NCI-H1105 treated with DMSO at 0.1 percent for 48 hours (cell line): ENCODE data around the gene SLC6A16.
"Not testable (repeated sequence)": the region's sequence is repeated elsewhere in the genome, so short reads cannot be mapped to it uniquely, and the experiment has no call there.

Experiments
- DNase-seq: peaks from one replicate; lab custom pipeline; 2025; lab: John Stamatoyannopoulos, UW

SLC6A16 gene

DNA sequence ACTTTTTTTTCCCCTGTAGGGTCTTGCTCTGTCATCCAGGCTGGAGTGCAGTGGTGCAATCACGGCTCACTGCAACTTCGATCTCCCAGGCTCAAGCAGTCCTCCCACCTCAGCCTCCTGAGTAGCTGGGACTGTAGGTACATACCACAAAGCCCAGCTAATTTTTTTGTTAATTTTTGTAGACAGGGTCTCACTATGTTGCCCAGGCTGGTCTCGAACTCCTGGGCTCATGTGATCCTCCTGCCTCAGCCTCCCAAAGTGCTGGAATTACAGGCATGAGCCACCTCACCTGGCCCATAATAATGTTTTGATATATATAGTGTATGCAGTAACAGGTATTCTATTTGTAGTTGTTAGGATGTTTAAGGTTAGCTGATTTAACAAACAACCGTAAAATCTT lies 6.2 kb upstream of the SLC6A16 start:
- DNase-seq, result not testable (repeated sequence)

DNA sequence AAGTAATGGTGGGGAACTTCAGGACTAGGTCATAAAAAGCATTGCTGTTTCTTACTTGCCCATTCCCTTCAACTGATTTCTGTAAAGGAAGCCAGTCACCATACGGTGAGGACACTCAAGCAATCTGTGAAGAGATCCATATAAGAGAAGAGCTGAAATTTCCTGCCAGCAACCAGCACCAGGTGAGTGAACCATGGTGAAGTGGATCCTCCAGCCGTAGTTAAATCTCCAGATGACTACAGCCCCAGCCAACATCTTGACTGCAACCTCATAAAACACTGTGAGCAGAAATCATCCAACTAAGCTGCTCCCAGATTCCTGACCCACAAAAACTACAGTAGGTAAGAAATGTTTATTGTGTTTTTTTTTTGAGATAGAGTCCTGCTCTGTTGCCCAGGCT lies 3.8 kb upstream of the SLC6A16 start:
- DNase-seq, result no peak

DNA sequence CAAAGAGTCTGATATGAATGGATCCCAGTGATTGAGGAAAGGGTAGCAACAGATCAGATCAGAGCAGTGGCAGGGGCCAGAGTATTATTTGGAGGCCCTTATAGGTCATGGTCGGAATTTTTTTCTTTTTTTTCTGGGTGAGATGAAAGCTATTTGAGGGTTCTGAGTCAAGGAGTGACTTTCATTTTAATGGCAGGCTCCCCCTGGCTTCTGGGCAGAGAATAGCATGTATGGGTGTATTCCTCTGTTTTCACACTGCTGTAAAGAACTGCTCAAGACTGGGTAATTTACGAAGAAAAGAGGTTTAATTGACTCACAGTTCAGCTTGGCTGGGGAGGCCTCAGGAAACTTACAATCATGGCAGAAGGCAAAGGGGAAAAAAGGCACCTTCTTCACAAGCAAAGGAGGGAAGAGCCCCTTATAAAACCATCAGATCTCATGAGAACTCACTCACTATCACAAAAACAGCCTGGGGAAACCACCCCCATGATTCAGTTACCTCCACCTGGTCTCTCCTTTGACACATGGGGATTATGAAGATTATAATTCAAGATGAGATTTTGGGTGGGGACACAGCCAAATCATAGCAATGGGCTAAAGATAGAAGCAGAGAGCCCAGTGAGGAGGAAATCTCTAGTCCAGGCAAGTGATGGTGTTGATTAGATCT lies 3.0 kb upstream of the SLC6A16 start:
- DNase-seq, result no peak

DNA sequence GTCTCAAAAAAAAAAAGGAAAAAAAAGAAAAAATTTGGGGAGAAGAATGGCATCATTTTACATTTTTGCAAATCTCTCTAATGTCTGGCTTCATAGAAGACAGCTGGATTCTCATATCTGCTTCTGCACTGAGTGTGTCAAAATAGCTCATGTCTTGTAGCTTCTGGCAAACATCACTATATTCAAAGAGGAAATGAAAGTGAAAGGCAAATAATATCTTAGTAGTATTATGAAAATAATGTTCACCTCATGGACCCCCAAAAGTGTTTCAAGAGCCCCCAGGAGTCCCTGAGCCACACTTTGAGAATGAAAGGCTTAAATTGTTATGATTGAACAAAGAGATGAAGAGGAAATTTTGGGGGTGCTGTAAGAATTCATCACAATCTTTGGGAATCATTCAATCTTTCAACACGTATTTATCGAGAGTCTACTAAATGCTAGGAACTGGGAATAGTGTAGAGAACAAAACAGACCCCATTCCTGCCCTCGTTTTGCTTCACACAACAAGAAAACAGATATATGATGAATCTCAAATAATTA lies 1.2 kb upstream of the SLC6A16 start:
- DNase-seq, result no peak

DNA sequence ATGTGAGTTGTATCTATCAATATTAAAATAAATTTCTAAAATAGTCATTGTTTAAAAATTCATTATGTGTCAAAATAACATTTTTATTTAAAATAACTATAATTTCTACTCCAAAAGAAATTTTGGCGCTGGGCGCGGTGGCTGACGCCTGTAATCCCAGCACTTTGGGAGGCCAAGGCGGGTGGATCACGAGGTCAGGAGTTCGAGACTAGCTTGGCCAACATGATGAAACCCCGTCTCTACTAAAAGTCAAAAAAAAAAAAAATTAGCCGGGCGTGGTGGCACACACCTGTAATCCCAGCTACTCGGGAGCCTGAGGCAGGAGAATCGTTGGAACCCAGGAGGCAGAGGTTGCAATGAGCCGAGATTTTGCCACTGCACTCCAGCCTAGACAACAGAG lies 765 bp upstream of the SLC6A16 start:
- not testable (repeated sequence) for DNase-seq

DNA sequence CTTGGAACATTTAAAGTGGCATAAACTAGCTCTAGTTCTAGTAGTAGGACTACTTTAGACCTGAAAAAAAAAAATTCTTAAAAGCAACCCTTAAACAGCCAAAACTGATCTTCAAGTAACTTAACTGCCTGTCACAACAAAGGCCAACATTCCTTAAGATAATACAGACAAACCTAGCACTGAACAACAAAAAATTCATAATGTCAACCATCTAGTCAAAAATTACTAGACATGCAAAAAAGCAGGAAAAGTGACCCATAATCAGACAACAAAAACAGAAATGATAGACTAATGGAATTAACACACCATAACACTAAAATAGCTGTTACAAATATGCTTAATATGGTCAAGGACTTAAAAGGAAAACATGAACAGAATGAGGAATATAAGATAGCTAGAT lies 6.7 kb downstream of the SLC6A16 start:
- DNase-seq, result no peak

DNA sequence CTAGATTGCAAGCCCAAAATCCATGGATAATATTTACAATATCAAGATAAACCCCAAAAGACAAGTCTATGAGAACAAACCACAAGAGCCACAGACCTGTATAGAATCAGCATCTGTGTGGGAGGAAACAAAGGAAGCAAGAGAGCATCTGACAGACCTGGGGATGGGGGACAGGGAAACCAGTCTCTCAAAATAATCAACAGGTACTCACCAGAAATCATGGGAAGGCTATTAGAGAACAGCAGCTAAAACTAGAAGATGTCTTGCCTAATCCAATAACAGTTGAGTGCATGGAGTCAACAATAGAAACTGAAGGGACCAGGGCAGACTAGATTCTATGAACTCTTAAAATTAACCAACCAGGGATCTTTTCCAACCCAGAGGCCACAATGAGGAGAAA lies 8.7 kb downstream of the SLC6A16 start:
- DNase-seq, result no peak

DNA sequence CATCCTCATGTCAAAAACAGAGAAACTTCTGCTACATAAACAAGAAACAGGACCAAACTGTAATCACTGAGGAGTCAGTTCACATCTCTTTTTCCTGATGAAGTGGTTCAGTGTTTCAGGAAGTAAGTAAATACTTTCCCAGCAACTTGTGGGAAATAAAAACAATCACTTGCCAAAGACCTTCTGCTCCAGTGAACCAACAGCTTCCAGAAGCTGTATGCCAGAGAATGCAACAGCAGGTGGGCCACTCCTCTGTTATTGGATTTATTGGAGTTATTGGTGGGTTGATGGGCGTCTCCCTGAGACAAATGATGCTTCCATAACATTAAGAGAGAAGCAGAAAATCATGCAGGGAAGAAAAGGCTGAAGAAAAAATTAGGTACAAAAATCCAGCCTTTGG lies 9.9 kb downstream of the SLC6A16 start:
- DNase-seq, result no peak

DNA sequence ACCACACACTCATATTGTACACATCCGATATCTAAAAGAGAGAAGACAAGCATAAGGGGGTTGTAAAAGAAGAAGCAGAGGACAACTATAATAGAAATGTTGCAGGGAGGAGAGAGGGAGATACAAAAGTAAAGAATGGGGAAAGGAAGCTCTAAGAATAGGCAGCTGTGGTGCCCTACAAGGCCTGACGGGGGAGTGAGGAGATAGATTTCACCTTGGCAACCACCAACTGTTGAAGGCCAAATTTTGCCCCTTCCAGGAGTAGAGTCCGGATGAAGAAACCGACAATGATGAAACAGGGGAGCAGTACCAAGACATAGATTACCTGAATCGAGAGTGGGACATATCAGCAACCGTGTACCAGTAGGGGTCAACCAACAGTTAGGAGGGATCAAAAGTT lies 15.9 kb downstream of the SLC6A16 start:
- DNase-seq, result no peak

DNA sequence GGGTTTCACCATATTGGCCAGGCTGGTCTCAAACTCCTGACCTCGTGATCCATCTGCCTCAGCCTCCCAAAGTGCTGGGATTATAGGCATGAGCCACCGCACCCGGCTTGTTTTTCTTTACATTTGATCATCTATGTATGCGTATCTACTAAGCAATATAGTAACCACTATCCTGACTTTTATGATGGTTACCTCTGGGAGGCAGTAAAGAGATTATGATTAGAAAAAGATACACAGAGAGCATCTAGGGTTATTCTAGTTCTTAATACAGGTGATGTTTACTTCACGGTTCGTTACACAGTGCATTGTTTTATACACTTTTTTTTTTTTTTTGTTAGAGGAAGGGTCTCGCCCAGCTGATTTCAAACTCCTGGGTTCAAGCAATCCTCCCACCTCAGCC lies 18.3 kb downstream of the SLC6A16 start:
- DNase-seq, result not testable (repeated sequence)

DNA sequence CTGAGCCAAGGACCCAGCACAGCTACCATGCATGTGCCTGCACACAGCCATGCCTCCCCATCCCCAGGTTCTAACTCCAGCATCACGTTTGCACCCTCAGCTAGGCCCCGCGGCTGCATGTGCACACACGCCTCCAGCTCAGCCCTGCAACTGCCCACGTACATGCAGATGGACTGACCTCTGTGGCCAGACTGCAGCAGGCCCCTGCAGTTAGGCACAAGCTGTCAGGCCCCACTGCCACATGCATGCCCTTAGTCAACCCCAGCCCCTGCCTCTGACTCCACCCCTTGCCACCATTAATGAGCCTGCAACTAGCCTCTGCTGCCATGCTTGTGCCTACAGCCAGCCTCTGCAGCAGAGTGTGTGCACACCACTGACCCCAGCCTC lies 23.1 kb downstream of the SLC6A16 start:
- no peak for DNase-seq

DNA sequence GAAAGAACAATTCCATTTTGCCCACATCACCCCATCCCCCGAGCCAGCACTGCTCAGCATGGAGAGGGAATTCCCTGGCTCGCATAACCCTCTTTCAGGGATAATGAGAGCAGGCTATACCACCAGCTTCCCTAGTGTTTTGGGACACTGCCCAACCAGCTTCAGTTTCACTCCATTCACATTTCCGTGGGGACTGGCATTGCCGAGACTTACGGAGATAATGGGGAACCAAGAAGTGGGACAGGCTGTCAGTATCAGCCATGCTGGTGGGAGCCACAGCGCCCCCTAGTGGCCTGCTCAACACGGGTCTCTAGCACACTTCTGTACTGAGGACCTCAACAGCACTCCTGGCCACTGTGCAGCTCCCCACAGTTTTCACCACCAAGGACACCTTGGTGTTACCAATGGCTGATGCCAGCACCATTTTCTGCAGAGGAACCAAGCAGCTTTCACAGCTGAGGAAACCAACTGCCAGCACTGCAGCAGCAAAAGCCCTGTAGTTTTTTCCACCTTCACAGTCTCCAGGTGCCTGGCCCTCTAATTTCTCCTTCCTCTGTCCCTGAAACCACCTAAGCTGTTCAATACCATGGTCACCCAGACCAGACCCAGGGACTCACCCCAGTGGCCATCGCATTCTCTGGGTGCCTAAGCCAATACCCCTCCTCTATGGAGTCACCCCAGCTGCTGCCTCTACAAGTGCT lies 23.7 kb downstream of the SLC6A16 start:
- peak; percentile 48 for DNase-seq

DNA sequence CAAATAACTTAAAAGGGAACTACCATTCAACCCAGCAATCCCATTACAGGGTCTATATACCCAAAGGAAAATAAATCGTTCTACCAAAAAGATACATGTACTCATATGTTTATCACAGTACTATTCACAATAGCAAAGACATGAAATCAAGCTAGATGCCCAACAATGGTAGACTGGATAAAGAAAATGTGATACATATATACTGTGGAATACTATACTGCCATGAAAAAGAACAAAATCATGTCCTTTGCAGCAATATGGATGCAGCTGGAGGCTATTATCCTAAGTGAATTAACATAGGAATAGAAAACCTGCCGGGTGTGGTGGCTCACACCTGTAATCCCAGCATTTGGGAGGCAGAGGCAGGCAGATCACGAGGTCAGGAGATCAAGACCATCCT lies 26.3 kb downstream of the SLC6A16 start:
- not testable (repeated sequence) for DNase-seq

DNA sequence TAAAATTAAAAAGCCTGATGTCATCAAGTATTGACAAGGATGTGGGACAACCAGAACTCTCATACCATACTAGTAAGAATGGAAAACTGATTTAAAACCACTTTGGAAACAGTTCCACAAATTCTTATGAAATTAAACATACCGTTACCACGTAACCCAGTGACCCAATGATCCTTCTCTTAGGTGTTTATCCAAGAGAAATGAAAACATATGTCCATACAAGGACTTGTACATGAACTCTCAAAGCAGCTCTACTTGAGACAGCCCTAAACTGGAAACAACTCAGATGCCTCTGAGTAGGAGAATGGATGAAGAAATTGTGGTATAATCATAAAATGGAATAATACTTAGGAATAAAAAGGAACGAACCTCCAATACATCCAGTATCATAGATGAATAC lies 27.6 kb downstream of the SLC6A16 start:
- no peak for DNase-seq

DNA sequence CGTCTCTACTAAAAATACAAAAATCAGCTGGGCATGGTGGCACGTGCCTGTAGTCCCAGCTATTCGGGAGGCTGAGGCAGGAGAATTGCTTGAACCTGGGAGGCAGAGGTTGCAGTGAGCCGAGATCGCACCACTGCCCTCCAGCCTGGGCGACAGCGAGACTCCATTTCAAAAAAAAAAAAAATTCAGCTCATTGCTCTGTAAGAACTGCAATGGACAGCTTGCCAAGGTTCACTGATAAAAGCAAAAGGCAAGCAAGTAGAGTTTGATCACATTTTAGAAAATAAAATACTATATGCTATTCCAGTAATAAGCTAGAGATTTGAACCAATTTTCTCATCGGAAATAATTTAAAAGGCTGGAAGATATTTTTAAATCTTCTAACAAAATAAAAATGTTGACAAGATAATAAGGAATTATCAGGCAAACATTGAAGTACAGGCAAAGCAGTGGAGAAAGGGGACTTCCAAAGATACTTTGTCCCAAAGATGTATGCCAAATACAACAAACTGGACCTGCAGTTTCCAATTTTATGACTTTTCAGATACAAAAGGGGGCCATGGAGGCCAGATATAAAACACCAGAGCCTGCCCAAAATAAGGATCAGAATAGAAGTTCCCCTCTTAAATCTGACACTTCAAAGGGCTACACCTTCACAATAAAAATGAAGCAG lies 29.6 kb downstream of the SLC6A16 start:
- no peak for DNase-seq

DNA sequence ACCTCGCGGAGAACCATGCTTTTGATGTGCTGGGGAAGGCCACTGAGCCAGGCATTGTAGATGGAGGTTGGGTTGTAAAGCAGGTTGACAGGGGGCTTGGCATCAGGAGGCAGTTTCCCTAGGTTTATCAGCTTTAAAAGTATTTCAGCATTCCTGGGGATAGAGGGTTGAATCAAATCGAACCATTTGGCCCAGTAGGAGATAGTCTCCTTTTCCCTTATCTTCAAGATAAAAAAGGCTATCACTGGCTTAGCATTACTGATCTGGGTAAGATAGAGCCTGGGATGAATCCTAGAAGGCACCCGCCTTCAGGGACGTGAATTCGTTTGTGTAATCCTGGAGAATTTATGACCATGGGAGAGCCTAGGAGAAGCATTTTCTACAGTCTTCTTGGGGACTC lies 30.6 kb downstream of the SLC6A16 start:
- no peak for DNase-seq

DNA sequence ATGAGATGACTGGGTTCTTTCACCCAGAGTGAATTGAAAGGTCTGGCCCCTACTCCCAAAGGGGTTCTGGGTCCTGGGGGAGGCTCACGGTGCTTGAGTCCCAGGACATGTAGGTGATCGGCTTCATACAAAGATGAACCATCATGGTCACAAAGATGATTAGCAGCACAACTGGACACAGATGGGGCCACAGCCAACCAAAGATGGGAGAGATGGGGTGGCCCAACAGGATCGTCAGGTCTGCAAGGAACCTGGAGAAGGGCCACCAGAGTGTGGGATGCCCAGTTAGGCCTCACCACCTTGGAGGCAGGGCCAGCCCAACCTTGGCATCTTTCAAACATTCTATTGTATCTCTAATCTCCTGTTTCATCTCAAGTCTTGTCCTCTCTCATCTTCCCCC lies 34.5 kb downstream of the SLC6A16 start:
- no peak for DNase-seq

DNA sequence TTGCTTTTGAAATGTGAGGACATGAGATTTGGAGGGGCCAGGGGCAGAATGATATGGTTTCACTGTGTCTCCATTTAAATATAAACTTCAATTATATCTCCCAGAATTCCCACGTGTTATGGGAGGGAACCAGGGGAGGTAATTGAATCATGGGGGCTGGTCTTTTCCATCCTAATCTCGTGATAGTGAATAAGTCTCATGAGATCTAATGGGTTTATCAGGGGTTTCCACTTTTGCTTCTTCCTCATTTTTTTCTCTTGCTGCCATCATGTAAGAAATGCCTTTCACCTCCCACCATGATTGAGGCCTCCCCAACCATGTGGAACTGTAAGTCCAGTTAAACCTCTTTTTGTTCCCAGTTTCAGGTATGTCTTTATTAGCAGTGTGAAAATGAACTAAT lies 35.7 kb downstream of the SLC6A16 start:
- not testable (repeated sequence) for DNase-seq

DNA sequence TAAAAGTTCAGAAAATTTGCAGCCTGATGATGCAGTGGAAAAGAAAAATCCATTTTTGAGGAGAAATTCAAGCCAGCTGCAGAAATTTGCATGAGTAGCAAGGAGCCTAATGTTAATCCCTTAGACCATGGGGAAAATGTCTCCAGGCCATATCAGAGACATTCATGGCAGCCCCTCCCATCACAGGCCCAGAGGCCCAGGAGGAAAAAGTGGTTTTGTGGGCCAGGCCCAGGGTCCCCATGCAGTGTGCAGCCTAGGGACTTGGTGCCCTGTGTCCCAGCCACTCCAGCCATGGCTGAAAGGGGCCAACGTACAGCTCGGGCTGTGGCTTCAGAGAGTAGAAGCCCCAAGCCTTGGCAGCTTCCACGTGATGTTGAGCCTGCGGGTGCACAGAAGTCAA lies 36.8 kb downstream of the SLC6A16 start:
- DNase-seq, result not testable (repeated sequence)

DNA sequence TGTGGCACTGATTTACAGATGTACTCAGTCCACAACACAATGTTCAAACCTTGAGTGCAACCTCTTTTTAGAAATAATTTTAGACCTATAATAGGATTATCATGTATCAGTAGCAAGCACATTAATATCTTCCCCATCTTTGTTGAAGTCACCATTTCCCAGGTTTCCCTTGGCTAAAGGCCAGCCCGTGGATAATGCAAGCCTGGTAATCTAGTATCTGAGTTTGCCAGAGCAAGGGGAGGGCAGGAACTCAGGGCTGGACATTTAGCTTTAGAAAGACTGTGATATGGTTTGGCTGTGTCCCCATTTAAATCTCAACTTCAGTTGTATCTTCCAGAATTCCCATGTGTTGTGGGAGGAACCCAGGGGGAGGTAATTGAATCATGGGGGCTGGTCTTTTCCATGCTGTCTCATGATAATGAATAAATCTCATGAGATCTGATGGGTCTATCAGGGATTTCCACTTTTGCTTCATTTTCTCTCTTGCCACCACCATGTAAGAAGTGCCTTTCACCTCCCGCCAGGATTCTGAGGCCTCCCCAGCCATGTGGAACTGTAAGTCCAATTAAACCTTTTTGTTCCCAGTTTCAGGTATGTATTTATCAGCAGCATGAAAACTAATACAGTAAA lies 37.7 kb downstream of the SLC6A16 start:
- no peak for DNase-seq

DNA sequence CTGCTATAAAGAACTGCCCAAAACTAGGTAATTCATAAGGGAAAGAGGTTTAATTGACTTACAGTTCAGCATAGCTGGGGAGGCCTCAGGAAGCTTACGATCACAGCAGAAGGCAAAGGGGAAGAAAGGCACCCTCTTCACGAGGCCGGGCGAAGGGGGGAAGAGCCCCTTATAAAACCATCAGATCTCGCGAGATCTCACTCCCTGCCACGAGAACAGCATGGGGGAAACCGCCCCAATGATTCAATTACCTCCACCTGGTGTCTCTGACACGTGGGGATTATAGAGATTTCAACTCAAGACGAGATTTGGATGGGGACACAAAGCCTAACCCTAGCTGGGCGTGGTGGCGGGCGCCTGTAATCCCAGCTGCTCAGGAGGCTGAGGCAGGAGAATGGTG lies 42.8 kb downstream of the SLC6A16 start:
- DNase-seq, result no peak

DNA sequence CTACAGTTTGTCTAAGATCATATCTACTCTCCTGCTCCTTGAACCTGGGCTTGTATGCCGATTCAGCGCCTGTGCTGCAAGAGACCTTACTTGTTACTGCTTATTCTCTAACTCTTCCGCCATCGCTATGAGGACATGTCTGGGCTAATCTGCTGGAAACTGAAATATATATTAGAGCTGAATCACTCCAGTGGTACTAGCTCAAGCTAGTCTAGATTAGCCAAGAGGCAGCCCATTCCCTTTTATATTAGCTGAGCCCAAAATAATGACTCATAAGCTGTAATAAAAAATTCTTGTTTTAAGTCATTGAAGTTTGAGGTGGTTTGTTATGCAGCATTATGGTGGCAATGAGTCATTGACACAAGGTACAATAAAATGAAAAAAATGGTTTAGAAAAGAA lies 52.8 kb downstream of the SLC6A16 start:
- DNase-seq, result no peak
